Limb (tissue), 2 donors: ENCODE results near the gene TBX10.
"Not testable (repeated sequence)": the region's sequence is repeated elsewhere in the genome, so short reads cannot be mapped to it uniquely, and the experiment has no call there.

Source experiments
- DNase-seq, 2 donors: peaks; one replicate each; pipeline ENCODE4 v3.0.0-alpha.2; 2016; ENCODE audit errors: extremely low spot score in 2 of 2

Gene TBX10

DNA sequence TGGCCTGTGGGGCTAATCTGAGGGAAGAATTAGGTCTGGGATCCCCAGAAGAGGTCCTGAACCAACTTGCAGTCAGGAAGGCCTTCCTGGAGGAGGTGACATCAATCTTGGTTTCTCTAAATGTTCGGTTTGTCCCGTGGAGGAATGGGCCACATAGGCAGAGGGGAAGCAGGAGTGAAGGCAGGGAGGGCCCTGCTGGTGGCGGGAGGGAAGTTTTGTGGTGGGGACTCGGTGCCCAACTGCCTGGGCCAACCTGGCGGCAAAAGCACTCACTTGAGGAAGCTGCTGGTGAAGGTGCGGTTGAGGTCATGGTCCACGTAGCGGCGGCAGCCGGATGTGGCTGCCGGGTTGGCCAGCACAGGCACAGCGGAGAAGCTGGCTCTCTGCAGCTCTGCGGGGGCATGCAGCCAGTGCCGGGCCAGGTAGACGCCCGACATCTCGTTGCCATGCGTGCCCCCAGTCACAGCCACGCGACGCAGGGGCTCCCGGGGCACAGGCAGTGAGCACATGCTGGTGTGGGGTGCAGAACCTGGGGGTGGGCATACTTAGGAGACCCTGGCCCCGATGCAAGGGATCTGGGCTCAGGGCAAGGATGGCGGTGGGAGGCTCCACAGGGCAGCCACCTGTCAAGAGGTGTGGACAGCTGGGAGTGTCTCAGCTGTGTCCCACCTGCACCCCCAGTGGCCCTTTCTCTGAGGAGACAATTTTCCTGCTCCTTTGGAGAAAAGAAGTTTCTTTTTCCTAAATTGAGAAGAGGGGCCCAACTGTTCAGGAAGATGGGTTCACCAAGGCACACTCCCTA lies 7.2 kb upstream of the TBX10 start:
- no peak for DNase-seq

DNA sequence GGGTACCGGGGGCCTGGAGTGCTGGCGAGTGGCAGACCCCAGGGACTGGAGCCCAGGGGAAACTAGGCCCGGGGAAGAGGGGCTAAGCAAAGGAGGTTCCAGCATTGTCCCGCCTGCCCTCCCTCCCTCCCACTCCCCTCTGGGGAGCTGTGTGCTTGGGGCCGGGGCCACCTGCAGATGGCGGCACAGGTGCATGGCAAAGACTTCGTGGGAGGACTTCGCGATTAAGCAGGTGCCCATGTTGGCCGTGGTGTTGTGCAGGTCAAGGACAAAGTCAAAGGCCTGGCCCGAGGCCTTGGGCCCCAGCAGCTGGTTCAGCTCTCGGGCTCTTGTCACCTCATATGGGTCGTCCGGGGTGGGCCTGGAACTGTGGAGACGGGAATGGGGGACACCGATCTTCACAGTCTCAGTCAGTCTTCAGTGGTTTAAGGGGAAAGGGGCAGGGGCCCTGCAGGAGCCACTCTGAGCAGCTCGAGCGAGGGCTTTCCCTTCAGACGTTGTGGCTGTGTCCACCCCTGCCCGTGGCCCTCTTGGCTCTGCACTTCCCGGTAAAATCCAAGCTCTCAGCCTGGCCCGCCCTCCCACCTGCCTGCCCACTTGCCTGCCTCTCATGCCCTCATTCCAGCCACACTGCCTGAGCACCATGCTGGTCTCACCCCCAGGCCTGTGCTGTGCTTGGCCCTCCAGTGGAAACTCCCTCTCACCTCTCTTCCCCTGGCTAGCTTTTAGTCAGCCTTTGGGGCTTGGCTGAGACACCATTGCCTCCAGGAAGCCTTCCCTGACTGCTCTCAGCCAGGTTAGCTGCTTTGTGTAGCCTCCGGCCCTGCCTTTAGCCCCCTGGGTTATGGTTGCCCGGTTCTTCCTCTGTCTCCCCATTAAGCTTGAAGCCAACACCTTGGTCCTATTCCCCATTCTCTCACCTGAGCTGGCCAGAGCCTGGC lies 6.2 kb upstream of the TBX10 start:
- DNase-seq = peak in 1 of 2 donors; percentile 23

DNA sequence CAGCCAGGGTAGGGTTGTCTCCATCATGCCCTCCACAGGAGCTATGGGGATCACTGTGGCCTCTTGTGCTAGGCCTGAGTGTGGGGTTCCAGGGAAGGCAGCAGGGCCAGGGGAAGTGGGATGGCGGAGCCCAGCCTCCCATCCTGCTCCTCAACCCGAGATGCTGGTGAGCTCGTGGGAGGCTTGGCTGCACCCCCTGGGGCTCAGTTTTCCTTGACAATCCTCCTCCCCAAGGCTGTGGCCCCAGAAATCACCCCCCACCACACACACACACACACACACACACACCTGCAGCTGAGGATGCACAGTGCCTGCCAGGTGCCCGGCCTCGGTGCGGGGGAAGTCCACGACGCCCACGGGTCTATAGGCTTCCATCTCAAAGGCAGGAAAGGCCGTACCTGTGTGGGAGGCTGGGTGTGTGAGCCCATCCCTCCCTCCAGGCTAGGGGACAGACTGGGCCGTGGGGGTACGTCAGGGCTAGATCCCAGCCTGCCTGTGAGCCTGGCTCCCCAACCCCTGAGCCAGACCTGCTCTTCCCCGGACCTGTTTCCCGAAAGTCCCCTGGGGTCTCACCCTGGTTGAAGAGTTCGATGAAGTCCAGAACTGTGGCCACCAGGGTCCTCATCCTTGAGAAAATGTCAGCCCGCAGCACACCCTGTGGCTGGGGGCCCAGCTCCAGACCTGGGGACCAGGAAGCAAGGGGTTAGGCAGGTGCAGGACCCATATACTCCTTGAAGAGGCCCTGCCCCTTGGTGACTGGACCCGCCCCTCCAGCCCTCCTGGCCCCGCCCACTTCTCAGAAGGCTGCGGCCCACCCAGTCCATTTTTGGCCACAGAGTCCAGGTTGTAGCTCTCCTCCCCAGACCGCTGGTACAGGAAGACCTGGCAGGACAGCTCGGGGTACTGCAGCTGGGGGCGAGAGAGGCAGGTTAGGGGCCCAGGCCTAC lies 5.2 kb upstream of the TBX10 start:
- no peak for DNase-seq

DNA sequence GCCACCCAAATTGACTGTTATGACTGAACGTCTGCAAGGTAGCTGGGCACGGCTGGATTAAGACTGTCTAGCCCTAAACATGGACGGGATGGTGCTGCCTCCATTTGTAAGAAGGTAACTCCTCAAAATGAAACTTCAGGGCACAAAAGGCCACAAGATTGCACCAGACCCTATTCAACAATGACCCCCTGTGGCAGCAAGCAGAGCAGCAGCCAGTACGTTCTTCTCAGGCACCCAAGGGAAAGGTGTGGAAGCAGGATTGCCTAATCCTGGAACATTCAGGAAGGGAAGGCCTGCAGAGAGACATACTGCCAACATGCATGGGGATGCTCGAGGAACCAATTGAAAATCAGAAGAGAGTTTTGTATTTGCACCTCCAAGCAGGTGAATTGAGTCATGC lies 4.5 kb upstream of the TBX10 start:
- DNase-seq = no peak

DNA sequence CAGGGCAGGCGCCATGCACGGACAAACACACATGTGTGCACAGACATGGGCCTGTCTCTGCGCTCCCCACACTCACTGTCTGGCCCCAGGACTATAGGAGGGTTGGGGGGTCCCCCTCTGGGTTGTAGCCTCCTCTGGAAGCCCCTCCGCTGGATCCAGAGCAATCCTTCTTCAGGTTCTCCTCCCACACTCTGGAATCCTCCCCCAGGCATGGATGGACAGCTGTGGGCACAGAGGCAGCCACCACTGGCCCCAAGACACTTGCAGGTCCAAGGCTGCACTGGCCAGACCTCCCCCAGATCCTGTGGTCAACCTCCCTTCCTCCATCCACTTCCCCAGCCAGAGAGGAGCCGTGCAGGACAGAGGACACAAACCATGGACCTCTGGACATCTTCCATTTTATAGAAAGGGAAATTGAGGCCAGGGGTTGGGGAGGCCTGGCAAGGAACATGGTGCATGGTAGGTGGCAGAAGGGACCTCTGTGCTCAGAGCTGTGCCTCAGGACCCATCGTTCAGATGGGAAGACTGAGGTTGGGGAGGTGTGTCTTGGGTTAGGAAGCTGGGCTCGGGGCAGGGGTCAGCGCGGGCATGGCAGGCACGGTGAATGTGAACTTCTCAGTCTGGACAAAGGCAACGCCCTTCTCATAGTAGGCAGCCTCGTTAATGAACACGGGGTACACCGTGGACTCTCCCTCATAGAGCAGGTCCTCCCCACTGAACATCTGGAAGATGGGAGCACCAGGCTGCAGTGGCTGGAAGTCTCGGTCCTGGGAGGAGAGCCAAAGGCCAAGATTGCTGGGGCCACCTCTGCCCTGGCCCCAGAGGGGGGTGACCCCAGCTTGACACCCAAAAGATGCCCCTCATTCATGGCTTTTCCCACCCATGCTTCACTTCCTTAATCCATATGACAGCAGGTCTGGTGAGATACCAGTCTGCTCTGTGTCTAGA lies 2.9 kb upstream of the TBX10 start:
- DNase-seq = no peak

DNA sequence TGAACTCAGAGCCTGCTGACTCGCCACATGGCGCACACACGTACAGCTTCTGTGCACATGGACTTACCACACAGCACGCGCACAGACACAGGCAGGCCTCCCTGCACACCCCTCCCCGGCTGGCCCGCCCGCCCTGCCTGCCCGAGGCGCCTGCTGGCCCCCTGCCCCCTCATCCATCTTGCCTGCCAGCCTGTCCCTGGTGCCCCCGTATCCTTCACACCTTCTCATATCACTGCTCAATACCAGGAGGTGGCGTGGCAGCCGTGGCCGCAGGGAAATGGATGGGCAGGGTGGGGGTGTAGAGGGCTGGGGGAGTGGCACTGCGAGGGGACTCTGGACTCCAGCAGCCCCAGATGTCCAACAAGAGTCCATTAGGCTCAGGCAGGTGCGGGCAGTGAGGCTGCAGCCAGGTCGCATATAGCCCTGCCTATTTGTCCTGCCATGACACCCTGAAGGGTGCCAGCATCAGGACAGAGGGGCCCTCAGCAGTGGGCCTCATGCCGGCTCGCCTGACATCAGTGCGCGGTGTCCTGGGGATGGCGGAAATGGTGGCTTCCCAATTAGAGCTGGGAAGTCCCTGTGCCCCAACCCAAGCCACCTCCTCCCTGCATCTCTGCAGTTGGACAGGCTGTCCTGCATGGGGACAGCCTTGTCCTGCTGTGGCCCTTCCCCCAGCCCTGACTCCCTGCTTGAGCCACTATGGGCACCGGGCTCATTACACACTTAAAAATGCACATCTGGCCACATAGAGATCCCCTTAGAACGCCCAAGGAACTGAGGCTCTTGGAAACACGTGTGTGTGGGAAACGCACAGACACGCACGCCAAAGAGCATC lies 2.0 kb upstream of the TBX10 start:
- peak in 1 of 2 donors; percentile 19 for DNase-seq

DNA sequence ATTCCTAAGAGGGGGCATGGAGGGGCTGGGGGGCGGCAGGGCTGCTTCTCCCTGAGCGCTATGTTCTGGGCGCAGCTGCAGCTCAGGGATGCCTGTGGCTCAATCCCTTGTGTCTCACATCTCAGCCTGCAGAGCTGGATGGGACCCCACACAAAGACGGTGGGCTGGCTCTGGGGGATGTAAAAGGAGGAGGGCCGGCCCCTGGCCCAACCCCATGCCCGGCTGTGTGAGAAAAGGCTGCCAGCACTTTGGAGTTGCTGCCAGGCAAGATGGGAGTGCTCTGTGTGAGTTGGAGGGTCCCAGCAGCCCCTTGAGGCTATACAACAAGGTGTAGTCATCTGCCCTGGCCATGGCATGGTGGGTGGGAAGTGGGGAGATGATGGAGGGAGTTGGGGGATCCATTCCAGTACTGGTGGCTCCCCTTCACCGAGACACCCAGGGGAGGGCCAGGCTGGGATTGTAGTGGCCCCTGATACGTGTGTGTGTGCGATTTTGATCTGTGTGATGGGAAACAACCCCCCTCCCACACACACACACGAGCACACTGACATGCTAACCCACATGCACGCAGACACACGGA lies 1.3 kb upstream of the TBX10 start:
- peak in 1 of 2 donors; percentile 26 for DNase-seq

DNA sequence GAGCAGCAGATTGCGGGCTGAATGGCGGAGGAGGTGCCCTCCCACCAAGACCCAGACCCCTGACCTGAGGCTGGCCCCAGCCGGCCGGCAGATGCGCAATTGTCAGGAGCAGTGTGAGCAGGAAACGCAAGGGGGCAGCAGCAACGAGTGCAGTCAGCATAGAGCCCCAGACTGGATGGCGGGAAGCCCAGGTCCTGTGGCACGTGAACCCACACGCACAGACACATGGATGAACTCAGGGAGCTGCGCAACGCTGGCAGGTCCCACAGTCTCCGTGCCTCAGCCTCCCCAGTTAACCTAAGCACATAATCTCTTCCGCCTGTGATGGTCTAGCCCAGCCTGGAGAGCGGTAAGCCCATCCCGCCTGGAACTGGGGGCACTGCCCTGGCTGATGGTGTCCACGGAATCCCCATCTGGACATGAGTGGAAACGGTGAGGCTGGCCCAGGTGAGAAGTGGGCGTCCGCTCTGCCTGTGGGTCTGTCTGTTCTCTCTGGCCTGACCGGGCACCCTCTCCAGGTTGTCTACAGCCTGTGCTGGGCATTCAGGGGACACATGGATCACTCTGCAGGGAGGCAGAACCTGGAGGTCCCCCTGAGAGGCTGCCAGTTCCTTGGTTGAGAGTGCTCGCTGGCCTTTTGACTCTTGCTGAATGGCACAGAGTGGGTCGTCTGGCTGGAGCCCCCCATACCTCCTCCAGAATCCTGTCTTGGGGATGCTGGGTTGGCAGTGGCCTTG lies 626 bp upstream of the TBX10 start:
- peak; percentile 11 to 67 for DNase-seq

DNA sequence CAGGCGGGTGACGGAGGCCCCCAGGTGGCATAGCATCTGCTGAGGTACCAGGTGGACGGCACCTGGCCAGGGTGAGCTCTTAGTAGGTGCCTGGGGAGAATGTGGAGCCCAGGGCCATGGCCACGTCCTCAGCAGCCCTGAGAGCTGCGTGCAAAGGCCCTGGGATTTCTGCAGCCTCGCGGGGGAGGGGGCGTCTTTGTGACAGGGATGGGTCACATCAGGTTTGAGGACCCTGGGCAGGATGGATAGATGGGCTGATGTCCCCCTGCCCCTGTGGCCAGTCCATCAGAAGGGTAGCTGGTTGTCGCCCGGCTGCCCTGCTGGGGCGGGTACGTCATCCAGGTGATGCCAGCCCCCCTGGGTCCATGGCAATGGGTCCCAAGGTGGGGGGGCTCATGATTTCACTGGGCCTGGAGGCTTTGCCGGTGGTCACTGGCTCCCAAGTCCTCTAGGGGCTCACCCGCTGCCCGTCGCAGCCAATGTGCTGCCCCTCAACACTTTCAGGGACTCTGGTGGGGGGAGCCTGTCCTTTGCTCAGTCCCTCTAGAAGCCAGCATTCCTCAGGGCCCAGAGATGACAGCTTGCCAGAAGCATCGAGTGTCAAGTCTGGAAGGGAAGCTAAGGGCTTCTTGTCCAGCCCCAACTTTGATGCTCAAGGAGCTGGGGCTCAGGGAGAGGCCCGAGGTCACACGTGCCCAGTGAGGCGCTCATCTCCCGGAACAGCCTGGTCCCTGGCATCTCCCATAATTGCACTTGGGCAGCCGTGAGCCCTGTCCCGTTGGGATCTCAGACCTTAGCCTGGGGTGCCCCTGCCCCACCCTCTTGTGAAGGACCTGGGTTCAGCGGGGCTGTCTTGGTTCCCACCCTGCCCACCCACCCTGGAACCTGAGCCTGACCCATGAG lies 777 bp downstream of the TBX10 start:
- no peak for DNase-seq

DNA sequence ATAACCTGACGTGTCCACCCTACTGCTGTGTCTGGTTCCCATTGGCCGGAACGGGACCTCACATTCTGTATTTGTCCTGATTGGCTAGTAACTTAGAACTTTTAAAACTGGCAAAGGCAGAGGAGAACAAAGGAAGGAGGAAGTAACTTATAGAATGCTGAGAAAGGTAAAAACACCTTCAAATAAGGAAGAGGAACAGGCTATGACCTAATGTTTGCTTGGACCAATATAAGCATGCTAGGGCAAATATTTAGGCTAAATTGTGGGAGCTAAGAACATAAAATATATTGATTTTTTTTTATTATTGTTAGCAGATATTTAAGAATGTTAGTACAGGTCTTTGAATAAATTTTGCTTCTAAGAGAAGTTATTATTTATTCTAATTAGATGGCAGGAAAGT lies 2.1 kb downstream of the TBX10 start:
- DNase-seq = not testable (repeated sequence)

DNA sequence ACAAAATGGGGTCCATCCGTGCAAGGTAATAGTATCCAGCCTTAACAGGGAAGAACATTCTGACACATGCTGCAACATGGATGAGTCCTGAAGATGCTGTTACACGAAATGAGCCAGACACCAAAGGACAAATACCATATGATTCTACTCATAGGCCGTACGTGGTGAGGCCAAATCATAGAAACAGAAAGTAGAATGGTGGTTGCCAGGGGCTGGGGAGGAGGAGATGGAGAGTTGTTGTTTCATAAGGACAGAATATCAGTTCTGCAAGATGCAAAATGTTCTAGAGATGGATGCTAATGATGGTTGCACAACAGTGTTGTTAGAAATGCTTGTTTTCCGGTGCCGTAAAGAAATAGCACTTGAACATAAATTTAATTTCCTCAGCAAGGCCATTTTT lies 2.6 kb downstream of the TBX10 start:
- no peak for DNase-seq

DNA sequence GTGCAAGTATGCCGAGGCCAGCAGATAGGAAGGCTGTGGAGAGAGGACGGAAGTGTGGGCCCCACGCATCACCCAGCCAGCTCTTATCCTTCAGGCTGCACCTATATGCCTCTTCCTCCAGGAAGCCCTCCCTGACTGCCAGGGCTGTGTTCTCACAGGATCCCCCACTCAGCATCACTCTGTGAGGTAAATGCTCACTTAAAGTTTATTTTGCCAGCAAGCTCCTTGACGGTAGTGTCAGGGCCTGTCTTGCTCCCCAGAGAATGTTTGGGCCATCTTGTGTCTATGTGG lies 4.4 kb downstream of the TBX10 start:
- DNase-seq = no peak

DNA sequence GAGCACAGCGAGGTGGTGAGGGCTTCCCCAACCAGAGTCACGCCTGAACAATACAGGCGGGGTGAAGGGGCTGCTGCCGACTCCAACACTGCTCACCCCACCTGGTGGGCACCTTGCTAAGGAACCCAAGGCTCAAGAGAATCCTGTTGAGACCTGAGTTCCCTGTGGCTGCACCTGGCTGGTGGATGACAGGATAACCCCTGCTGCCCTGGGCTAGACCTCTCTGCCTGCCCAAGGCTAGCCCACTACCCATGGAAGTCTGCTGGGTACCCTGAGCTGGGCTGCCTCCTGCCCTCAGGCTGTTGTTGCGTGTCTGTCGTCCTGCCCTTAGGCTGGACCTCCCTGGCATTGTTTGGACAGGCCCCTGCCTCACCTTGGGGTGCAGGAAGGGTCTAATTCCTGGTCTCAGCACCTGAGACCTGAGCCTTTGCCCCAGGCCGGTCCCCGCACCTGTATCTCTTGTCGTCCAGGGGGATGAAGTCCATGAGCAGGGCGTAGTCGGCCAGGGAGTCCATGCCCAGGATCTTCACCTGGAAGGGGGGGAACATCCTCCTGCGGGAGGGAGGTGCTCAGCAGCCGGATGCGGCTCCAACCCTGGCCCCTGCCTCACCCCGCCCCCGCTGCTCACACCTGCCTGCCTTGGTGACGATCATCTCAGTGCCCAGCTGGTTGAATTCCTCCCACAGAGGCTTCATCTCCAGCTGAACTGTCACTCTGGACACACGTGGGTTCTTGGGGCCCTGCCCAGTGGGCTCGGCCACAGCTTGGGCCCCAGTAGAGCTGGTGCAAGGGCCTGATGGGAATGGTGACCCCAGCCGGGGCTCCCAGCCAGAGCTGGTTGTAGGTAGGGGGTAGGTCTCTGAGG lies 5.0 kb downstream of the TBX10 start:
- peak in 1 of 2 donors; percentile 29 for DNase-seq

DNA sequence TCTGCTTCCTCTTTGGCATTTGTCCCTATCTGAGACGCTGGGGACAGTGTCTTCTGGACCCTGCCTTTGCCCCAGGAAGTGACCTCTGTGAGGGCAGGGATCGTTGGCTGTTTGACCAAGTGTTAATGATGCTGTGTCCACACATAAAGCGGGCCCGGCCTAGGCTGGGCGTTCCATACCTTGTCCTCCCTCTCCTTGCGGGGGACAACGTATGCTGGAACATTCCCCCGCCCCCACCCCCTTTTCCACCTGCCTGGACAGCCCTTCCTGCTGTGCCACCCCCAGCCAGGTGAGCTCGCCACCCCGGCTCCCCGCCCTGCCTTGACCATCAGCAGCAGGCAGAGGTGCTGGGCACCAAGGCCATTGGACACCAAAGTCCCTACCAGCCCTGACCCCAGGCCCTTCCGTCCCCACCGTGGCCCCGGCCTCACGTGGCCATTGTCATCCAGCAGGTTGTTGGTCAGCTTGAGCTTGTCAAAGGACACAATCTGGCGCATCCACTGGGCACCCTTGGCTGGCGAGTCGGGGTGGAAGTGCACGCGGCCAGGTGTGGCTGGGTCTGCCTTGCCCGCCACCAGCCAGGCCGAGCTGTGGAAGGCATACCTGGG lies 5.7 kb downstream of the TBX10 start:
- DNase-seq = peak in 1 of 2 donors; percentile 31

DNA sequence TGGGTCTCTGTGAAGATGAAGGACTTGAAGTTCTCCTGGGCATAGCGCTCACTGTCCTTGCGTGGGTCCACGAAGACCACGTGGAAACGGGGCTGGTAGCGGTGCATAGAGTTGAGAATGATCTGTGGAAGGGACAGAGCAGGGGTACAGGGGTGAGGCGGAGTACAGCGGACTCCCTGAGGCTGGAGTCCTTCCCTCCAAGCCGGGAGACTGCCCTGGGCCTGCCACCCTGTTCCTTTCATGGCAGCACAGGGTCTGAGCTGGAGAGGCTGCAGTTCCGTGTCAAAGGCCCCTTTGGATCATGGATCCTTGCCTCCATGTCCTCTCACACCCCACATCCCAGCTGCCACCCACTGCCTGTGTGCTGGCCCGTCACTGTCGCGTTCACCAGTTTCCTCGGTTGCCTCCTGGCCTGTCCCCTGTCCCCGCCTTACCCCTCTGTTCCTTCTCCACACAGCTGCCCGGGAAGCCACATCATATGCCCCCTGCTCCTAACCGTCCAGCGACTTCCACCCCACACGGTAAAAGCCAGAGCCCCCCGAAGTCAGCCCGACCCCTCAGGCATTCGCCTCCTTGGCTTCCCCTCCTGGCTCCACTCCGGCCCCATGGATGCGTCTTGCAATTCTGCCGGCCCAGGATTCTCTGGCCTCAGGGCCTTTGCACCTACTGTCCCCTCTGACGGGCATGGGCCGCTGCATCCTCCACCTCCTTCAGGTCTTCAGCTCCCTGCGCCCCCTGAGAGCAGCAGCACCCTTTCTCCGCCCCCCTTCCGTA lies 6.4 kb downstream of the TBX10 start:
- DNase-seq = peak in 1 of 2 donors; percentile 24
